CD4-positive, CD25-positive, alpha-beta regulatory T cell (primary cell): Measurements from ENCODE around the gene GJC3. TPM values are rescaled to one million over a fixed set of nuclear protein-coding genes. Genes with fewer than 3 reads are reported as not detected.
"Not testable (repeated sequence)": the region's sequence is repeated elsewhere in the genome, so short reads cannot be mapped to it uniquely, and the experiment has no call there.

Source experiments
- ATAC-seq, 2 donors: fragments of 150-1000 bp; cut with Tn5 transposase; one replicate each; pipeline ENCODE4 v1.10.0; 2021; ENCODE audit warnings: low read depth in 2 of 2, moderate number of reproducible peaks in 2 of 2, moderate library complexity in 1 of 2
- DNase-seq, 3 donors: peaks; one replicate each; pipeline versions ENCODE4 v3.0.0 to v3.0.0-alpha.2; 2012 to 2022; ENCODE audit warnings: mixed read lengths in 1 of 3
- H3K27ac ChIP-seq: one replicate; pipeline ENCODE4 v1.7.0; 2013; ENCODE audit warnings: mild to moderate bottlenecking, low read length; ENCODE audit not compliant: insufficient read depth, poor library complexity, severe bottlenecking
- H3K27me3 ChIP-seq: one replicate; pipeline ENCODE4 v1.7.0; 2013; ENCODE audit warnings: low read length; ENCODE audit not compliant: control insufficient read depth, insufficient read depth
- H3K36me3 ChIP-seq: one replicate; pipeline ENCODE4 v1.7.0; 2013; ENCODE audit warnings: mild to moderate bottlenecking, low read length, moderate library complexity; ENCODE audit not compliant: control insufficient read depth, insufficient read depth
- H3K4me1 ChIP-seq: 2 replicates; pipeline ENCODE4 v1.7.0; 2013; ENCODE audit warnings: mild to moderate bottlenecking, low read length; ENCODE audit not compliant: insufficient read depth, control insufficient read depth, poor library complexity, severe bottlenecking
- H3K4me3 ChIP-seq: one replicate; pipeline ENCODE4 v1.7.0; 2013; ENCODE audit warnings: low read depth, mild to moderate bottlenecking, low read length, moderate library complexity
- H3K9me3 ChIP-seq, 2 experiments: 1 replicate in 1 of 2; 2 replicates in 1 of 2; pipeline ENCODE4 v1.7.0; 2013; ENCODE audit warnings: low read length in 2 of 2, mild to moderate bottlenecking in 1 of 2, moderate library complexity in 1 of 2; ENCODE audit not compliant: control insufficient read depth in 2 of 2
- H3K27ac Mint-ChIP-seq, 3 donors: one replicate each; pipeline ENCODE4 v1.8.0; 2020 to 2022; ENCODE audit warnings: mild to moderate bottlenecking in 3 of 3, mixed read lengths in 3 of 3, moderate library complexity in 2 of 3
- H3K27me3 Mint-ChIP-seq: one replicate; pipeline ENCODE4 v1.8.0; 2022; ENCODE audit warnings: mild to moderate bottlenecking, mixed read lengths
- H3K36me3 Mint-ChIP-seq: one replicate; pipeline ENCODE4 v1.8.0; 2020; ENCODE audit warnings: mixed read lengths
- H3K4me1 Mint-ChIP-seq, 4 donors: one replicate each; pipeline ENCODE4 v1.8.0; 2020 to 2022; ENCODE audit warnings: mixed read lengths in 4 of 4, mild to moderate bottlenecking in 1 of 4
- H3K4me3 Mint-ChIP-seq, 4 donors: one replicate each; pipeline ENCODE4 v1.8.0; 2020 to 2022; ENCODE audit warnings: mild to moderate bottlenecking in 4 of 4, mixed read lengths in 4 of 4, moderate library complexity in 3 of 4
- H3K9me3 Mint-ChIP-seq, 7 donors: one replicate each; pipeline ENCODE4 v1.8.0; 2020 to 2022; ENCODE audit warnings: mixed read lengths in 7 of 7, mild to moderate bottlenecking in 3 of 7, moderate library complexity in 2 of 7
- polyA plus RNA-seq, 4 donors: library from polyadenylated mRNA; unstranded; fragments of 300-500 nt; fragmentation: Illumina TruSeq; gene quantifications; one replicate each; pipeline ENCODE4 v1.2.3, GENCODE V29; 2021
- total RNA-seq: library from RNA; stranded (reverse); gene quantifications from one replicate; pipeline ENCODE4 v1.2.3, GENCODE V29; 2022

Gene GJC3
- total RNA-seq (0.35 TPM), polyA plus RNA-seq (1 to 10 TPM in 3 of 4 donors, under 1 TPM in 1; 1.00 to 3.0 (median 1.5) TPM)

GRCh38 chr7:99928994-99929729 is at the start of gene GJC3:
Gene GJC3 (minus strand): TSS chr7:99929620. CDS start chr7:99929620, 0 bp downstream.
- Mint-ChIP-seq H3K27me3 (peaks cover 42% of the 10 kb centered on the region), H3K4me3 (peak within 1 kb of the TSS; percentile 50 to 90 (median 81)), H3K9me3 (peaks cover 0 to 3% (median 0%) of the 10 kb centered on the region in 7 donors), H3K27ac (peak within 1 kb of the TSS; percentile 72 to 97 (median 91)), H3K36me3 (no peaks in the 10 kb centered on the region), H3K4me1 (peaks cover 14 to 41% (median 26%) of the 10 kb centered on the region in 4 donors)
- Histone ChIP-seq H3K9me3 (no peaks in the 10 kb centered on the region), H3K4me1 (peaks cover 24% of the 10 kb centered on the region), H3K36me3 (no peaks in the 10 kb centered on the region), H3K4me3 (peak within 1 kb of the TSS; percentile 64), H3K27me3 (peaks cover 10% of the 10 kb centered on the region), H3K27ac (no peak within 1 kb of the TSS)
- ATAC-seq (peak; percentile 88 to 89), DNase-seq (peak; percentile 21 to 77 (median 50))

GRCh38 chr7:99976626-99977025 is 47.2 kb upstream of the GJC3 start:
- Histone ChIP-seq H3K27ac (no peak overlapping the region), H3K9me3 (no peaks in the 10 kb centered on the region), H3K36me3 (no peaks in the 10 kb centered on the region), H3K27me3 (no peaks in the 10 kb centered on the region), H3K4me1 (peaks cover 3% of the 10 kb centered on the region), H3K4me3 (no peak overlapping the region)
- no peak for DNase-seq
- Mint-ChIP-seq H3K27ac (no peak overlapping the region), H3K4me1 (peaks cover 0 to 3% (median 0%) of the 10 kb centered on the region in 4 donors), H3K36me3 (no peaks in the 10 kb centered on the region), H3K27me3 (peaks cover 32% of the 10 kb centered on the region), H3K9me3 (peaks cover 0 to 2% (median 0%) of the 10 kb centered on the region in 7 donors), H3K4me3 (no peak overlapping the region)
- ATAC-seq = no peak

GRCh38 chr7:99975782-99976521 is 46.5 kb upstream of the GJC3 start, which contains the start of gene AZGP1:
Gene AZGP1 (minus strand): TSS chr7:99976031. CDS start chr7:99976020, 11 bp downstream.
- no peaks in the 10 kb centered on the region for H3K36me3 ChIP-seq
- Mint-ChIP-seq H3K36me3 (no peaks in the 10 kb centered on the region), H3K9me3 (no peaks in the 10 kb centered on the region), H3K27me3 (peaks cover 32% of the 10 kb centered on the region), H3K27ac (peak within 1 kb of the TSS in 1 of 3 donors; percentile 66), H3K4me1 (peaks cover 0 to 3% (median 0%) of the 10 kb centered on the region in 4 donors), H3K4me3 (no peak within 1 kb of the TSS)
- ATAC-seq (peak in 1 of 2 donors; percentile 18), DNase-seq (peak in 1 of 3 donors; percentile 12)
- peaks cover 3% of the 10 kb centered on the region for H3K4me1 ChIP-seq
- no peak within 1 kb of the TSS for H3K27ac ChIP-seq
- H3K9me3 ChIP-seq = no peaks in the 10 kb centered on the region
- H3K27me3 ChIP-seq = no peaks in the 10 kb centered on the region
- no peak within 1 kb of the TSS for H3K4me3 ChIP-seq

- Mint-ChIP-seq H3K36me3 (no peaks in the 10 kb centered on the region), H3K4me3 (no peak overlapping the region), H3K9me3 (no peaks in the 10 kb centered on the region), H3K27ac (no peak overlapping the region), H3K27me3 (peaks cover 28% of the 10 kb centered on the region), H3K4me1 (peaks cover 0 to 1% (median 0%) of the 10 kb centered on the region in 4 donors)
- DNase-seq (no peak), ATAC-seq (no peak)
- no peaks in the 10 kb centered on the region for H3K9me3 ChIP-seq
- no peaks in the 10 kb centered on the region for H3K36me3 ChIP-seq
- no peaks in the 10 kb centered on the region for H3K27me3 ChIP-seq
- H3K27ac ChIP-seq = no peak overlapping the region
- no peak overlapping the region for H3K4me3 ChIP-seq
- H3K4me1 ChIP-seq = peaks cover under 1% of the 10 kb centered on the region
Observed at GRCh38 chr7:99974681-99975080, 45.3 kb upstream of the GJC3 start.

GRCh38 chr7:99973817-99974216 is 44.4 kb upstream of the GJC3 start:
- H3K9me3 Mint-ChIP-seq, H3K36me3 Mint-ChIP-seq, DNase-seq: not testable (repeated sequence)

GRCh38 chr7:99971242-99971641 is 41.8 kb upstream of the GJC3 start:
- no peaks in the 10 kb centered on the region for H3K9me3 ChIP-seq
- peaks cover 22% of the 10 kb centered on the region for H3K27me3 Mint-ChIP-seq
- no peaks in the 10 kb centered on the region for H3K27me3 ChIP-seq

More at GRCh38 chr7:99973817-99974216, 44.4 kb upstream of the GJC3 start:
- H3K27me3 ChIP-seq, H3K4me3 ChIP-seq, H3K27ac ChIP-seq, ATAC-seq, H3K9me3 ChIP-seq, H3K36me3 ChIP-seq, H3K27ac Mint-ChIP-seq, H3K4me3 Mint-ChIP-seq, H3K4me1 Mint-ChIP-seq, H3K4me1 ChIP-seq: not testable (repeated sequence)
- H3K27me3 Mint-ChIP-seq = peaks cover 22% of the 10 kb centered on the region

GRCh38 chr7:99969813-99970212 is 40.4 kb upstream of the GJC3 start:
- not testable (repeated sequence) for ATAC-seq, H3K4me3 ChIP-seq, H3K4me3 Mint-ChIP-seq, H3K4me1 ChIP-seq, H3K4me1 Mint-ChIP-seq, H3K9me3 ChIP-seq, H3K36me3 Mint-ChIP-seq, H3K9me3 Mint-ChIP-seq, DNase-seq, H3K27ac ChIP-seq, H3K27me3 ChIP-seq, H3K27ac Mint-ChIP-seq, H3K36me3 ChIP-seq
- H3K27me3 Mint-ChIP-seq = peaks cover 12% of the 10 kb centered on the region

More at GRCh38 chr7:99971242-99971641, 41.8 kb upstream of the GJC3 start:
- Mint-ChIP-seq H3K4me3 (no peak overlapping the region), H3K27ac (no peak overlapping the region), H3K36me3 (no peaks in the 10 kb centered on the region), H3K9me3 (no peaks in the 10 kb centered on the region), H3K4me1 (no peaks in the 10 kb centered on the region)
- H3K27ac ChIP-seq = no peak overlapping the region
- DNase-seq = no peak
- ATAC-seq = no peak
- H3K36me3 ChIP-seq = no peaks in the 10 kb centered on the region
- H3K4me1 ChIP-seq = no peaks in the 10 kb centered on the region
- no peak overlapping the region for H3K4me3 ChIP-seq
